SH-SY5Y (cell line): ENCODE data around the gene M1AP.

Experiments
- GATA2 ChIP-seq: IDR thresholded peaks from 2 replicates; pipeline ENCODE4 v1.6.1; 2011; ENCODE audit warnings: mild to moderate bottlenecking, low read depth, low read length
- GATA3 ChIP-seq: IDR thresholded peaks from 2 replicates; pipeline ENCODE4 v1.6.1; 2011; ENCODE audit warnings: low read depth, mild to moderate bottlenecking, low read length, moderate library complexity

DNA sequence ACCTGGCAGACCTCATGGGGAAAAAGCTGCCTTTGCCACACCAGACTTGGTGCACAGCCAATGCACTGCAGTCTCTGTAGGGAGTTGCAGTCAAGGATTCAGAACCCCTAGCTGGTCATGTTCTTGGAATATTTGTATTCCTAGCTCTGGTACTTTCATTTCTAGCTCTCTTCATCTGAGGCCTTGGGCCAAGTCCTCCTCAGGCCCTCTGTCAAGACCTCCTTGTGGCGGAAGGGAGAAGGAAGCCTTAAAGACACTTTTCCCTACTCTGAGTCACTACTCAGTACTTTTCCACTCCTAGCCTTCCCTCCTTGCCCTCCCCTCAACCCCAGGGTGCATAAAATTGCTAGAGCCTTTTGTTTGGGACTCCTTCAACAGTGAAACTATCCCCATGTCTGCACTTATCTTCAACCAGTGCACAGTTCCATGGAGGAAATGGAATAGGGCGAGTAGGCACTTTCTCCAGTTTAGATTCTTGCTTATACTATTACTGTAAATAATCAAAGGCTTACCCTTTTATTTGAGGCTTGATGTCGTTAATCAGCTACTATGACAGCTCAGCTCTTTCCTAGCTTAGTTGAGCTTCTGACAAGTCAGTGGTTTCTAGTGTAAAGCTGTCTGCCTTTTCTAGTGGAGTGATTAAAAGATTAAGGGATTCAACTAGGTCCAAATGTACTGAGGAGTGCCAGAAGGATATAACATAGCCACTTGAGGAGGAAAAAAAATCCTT lies 15.8 kb downstream of the M1AP start:
- TF ChIP-seq GATA2 (no peak), GATA3 (no peak)
